Measurements from ENCODE around the gene ADAMTSL2.

Gene ADAMTSL2

DNA sequence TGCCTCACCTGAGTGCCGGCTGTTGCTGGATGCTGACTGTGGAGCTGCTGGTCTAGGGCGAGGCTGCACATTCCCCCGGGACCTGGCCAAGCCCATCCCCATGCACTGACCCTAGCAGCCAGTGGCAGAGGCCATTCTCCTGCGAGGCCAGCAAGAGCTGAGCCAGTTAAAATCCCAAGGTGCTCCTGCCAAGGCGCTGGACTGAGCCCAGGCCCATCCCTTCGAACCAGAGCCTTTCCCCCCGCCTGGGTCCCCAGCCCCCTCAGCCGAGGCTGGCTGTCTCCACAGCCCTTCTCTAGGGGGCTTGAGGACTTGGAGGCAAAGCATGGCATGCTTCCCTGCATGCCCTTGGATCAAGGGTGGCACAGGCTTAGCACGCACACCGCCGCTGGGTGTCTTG lies 1.6 kb downstream of the ADAMTSL2 start:
- TF ChIP-seq, protein P1, sequence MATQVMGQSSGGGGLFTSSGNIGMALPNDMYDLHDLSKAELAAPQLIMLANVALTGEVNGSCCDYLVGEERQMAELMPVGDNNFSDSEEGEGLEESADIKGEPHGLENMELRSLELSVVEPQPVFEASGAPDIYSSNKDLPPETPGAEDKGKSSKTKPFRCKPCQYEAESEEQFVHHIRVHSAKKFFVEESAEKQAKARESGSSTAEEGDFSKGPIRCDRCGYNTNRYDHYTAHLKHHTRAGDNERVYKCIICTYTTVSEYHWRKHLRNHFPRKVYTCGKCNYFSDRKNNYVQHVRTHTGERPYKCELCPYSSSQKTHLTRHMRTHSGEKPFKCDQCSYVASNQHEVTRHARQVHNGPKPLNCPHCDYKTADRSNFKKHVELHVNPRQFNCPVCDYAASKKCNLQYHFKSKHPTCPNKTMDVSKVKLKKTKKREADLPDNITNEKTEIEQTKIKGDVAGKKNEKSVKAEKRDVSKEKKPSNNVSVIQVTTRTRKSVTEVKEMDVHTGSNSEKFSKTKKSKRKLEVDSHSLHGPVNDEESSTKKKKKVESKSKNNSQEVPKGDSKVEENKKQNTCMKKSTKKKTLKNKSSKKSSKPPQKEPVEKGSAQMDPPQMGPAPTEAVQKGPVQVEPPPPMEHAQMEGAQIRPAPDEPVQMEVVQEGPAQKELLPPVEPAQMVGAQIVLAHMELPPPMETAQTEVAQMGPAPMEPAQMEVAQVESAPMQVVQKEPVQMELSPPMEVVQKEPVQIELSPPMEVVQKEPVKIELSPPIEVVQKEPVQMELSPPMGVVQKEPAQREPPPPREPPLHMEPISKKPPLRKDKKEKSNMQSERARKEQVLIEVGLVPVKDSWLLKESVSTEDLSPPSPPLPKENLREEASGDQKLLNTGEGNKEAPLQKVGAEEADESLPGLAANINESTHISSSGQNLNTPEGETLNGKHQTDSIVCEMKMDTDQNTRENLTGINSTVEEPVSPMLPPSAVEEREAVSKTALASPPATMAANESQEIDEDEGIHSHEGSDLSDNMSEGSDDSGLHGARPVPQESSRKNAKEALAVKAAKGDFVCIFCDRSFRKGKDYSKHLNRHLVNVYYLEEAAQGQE (IDR thresholded peaks at IDR 0.05; ENCODE audit: insufficient replicate concordance, low read depth) = no peak
- no peak for TF ChIP-seq GABPA (IDR thresholded peaks at IDR 0.05; ENCODE audit: low read depth)
- no peak for TF ChIP-seq POLR2AphosphoS5 (IDR thresholded peaks at IDR 0.05; ENCODE audit: low read depth)
- TF ChIP-seq SPI1 (IDR thresholded peaks at IDR 0.05; ENCODE audit: borderline replicate concordance, low read depth) = no peak
- TF ChIP-seq, protein P2, sequence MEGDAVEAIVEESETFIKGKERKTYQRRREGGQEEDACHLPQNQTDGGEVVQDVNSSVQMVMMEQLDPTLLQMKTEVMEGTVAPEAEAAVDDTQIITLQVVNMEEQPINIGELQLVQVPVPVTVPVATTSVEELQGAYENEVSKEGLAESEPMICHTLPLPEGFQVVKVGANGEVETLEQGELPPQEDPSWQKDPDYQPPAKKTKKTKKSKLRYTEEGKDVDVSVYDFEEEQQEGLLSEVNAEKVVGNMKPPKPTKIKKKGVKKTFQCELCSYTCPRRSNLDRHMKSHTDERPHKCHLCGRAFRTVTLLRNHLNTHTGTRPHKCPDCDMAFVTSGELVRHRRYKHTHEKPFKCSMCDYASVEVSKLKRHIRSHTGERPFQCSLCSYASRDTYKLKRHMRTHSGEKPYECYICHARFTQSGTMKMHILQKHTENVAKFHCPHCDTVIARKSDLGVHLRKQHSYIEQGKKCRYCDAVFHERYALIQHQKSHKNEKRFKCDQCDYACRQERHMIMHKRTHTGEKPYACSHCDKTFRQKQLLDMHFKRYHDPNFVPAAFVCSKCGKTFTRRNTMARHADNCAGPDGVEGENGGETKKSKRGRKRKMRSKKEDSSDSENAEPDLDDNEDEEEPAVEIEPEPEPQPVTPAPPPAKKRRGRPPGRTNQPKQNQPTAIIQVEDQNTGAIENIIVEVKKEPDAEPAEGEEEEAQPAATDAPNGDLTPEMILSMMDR (IDR thresholded peaks at IDR 0.05; ENCODE audit: insufficient read depth, low read length) = no peak
- H3K27ac ChIP-seq (replicated peaks) = no peak overlapping the region
- H3K4me3 ChIP-seq (replicated peaks; ENCODE audit: insufficient read depth, low read length) = no peak overlapping the region
- peaks cover 25% of the 10 kb centered on the region for H3K27me3 ChIP-seq (ENCODE audit: insufficient read depth, poor library complexity, severe bottlenecking)
- no peak for DNase-seq (ENCODE audit: low read depth in 1 of 2, low spot score in 1 of 2)

DNA sequence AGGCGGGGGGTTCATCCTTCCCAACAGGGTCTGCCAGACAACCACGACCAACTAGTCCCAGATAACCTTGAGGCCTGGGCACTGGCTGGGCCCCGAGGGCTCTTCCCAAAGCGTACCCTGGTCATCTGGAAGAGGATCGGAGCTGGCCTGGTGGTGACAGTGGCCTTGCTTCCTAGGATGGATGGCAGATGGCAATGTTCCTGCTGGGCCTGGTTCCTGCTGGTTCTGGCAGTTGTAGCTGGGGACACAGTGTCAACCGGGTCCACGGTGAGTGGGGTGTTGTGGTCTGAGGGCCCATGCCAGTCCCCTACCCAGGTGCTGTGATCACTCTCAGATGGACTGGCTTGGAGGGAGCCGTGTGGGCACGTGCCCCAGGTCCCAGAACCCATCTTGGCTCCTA lies 2.0 kb downstream of the ADAMTSL2 start:
- TF ChIP-seq GABPA (IDR thresholded peaks at IDR 0.05; ENCODE audit: low read depth) (no peak), POLR2AphosphoS5 (IDR thresholded peaks at IDR 0.05; ENCODE audit: low read depth) (no peak), SPI1 (IDR thresholded peaks at IDR 0.05; ENCODE audit: borderline replicate concordance, low read depth) (no peak)
- TF ChIP-seq, protein P2 (IDR thresholded peaks at IDR 0.05; ENCODE audit: insufficient read depth, low read length) = no peak
- TF ChIP-seq, protein P1 (IDR thresholded peaks at IDR 0.05; ENCODE audit: insufficient replicate concordance, low read depth) = no peak
- no peak for DNase-seq (ENCODE audit: low read depth in 1 of 2, low spot score in 1 of 2)
- Histone ChIP-seq H3K27ac (replicated peaks) (no peak overlapping the region), H3K4me3 (replicated peaks; ENCODE audit: insufficient read depth, low read length) (no peak overlapping the region), H3K27me3 (ENCODE audit: insufficient read depth, poor library complexity, severe bottlenecking) (peaks cover 25% of the 10 kb centered on the region)

DNA sequence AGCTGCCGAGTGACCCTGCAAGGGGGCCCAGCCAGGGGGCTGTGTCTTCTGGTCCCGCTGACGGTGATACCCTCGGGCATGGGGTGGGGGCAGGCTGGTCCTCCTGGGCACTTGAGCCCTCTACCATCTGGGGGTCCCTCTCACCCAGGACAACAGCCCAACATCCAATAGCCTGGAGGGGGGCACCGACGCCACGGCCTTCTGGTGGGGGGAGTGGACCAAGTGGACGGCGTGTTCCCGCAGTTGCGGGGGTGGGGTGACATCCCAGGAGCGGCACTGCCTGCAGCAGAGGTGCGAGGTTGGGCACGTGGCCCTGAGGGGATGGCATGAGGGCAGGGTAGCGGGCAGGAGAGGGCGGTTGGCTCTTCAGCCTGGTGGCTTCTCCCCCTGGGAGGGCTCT lies 2.8 kb downstream of the ADAMTSL2 start:
- Histone ChIP-seq H3K27me3 (ENCODE audit: insufficient read depth, poor library complexity, severe bottlenecking) (peaks cover 25% of the 10 kb centered on the region), H3K4me3 (replicated peaks; ENCODE audit: insufficient read depth, low read length) (no peak overlapping the region), H3K27ac (replicated peaks) (no peak overlapping the region)
- DNase-seq (ENCODE audit: low read depth in 1 of 2, low spot score in 1 of 2) = no peak
- TF ChIP-seq POLR2AphosphoS5 (IDR thresholded peaks at IDR 0.05; ENCODE audit: low read depth) (no peak), GABPA (IDR thresholded peaks at IDR 0.05; ENCODE audit: low read depth) (no peak)
- TF ChIP-seq, protein P1 (IDR thresholded peaks at IDR 0.05; ENCODE audit: insufficient replicate concordance, low read depth) = no peak

Data from HL-60 (cell line).